Right lobe of liver (tissue), 6 donors: ENCODE data around the gene NPAS2. TPM values are rescaled to one million over a fixed set of nuclear protein-coding genes. Genes with fewer than 3 reads are reported as not detected.

Source experiments
- ATAC-seq, 4 donors: fragments of 200-7000 bp; cut with Tn5 transposase; one replicate each; pipeline ENCODE4 v1.9.1; 2020; ENCODE audit warnings: mild to moderate bottlenecking in 4 of 4, moderate library complexity in 4 of 4
- DNase-seq, 3 donors: peaks; one replicate each; pipeline ENCODE4 v3.0.0-alpha.2; 2020
- H3K27ac ChIP-seq, 3 donors: fragments of 200-600 bp; one replicate each; pipeline ENCODE4 v1.8.0; 2022
- H3K27me3 ChIP-seq, 2 donors: fragments of 200-600 bp; one replicate each; pipeline ENCODE4 v1.8.0; 2022
- H3K36me3 ChIP-seq, 4 donors: fragments of 200-600 bp; sonication (generic) in 1 of 4; one replicate each; pipeline versions ENCODE4 v1.5.1 to v1.8.0; 2017 to 2022; ENCODE audit warnings: control low read depth in 1 of 4
- H3K4me1 ChIP-seq, 4 donors: fragments of 200-600 bp; sonication (generic) in 1 of 4; one replicate each; pipeline versions ENCODE4 v1.5.1 to v1.8.0; 2017 to 2022; ENCODE audit warnings: control low read depth in 1 of 4
- H3K4me3 ChIP-seq, 3 donors: fragments of 200-600 bp; one replicate each; pipeline ENCODE4 v1.8.0; 2022
- H3K9me3 ChIP-seq, 4 donors: fragments of 200-600 bp; sonication (generic) in 1 of 4; one replicate each; pipeline versions ENCODE4 v1.5.1 to v1.8.0; 2017 to 2022; ENCODE audit warnings: control low read depth in 1 of 4
- CTCF ChIP-seq, 4 donors: fragments of 200-600 bp in 3 of 4; fragments of 450-650 bp in 1 of 4; IDR thresholded peaks; one replicate each; pipeline versions ENCODE4 v1.5.1 to v1.8.0; 2016 to 2022; ENCODE audit warnings: antibody characterized with exemption in 4 of 4, mild to moderate bottlenecking in 2 of 4
- POLR2A ChIP-seq: fragments of 450-650 bp; IDR thresholded peaks from one replicate; pipeline ENCODE4 v1.6.1; 2017; ENCODE audit warnings: antibody characterized with exemption, mild to moderate bottlenecking
- WGBS: methylation state at CpG from one replicate; pipeline ENCODE4 v1.1.6; 2018; ENCODE audit warnings: low coverage, low lambda C conversion rate; ENCODE audit not compliant: insufficient coverage; ENCODE audit errors: missing lambda C conversion rate; 5-methylcytosine and 5-hydroxymethylcytosine counted together
- intact Hi-C, 2 donors: fragments of 100-400 bp; cut with DNase I; formaldehyde crosslinking; loops; one replicate each; pipeline versions ENCODE4 v1.11.2 to v1.14.1; 2022
- total RNA-seq, 6 experiments: library from RNA; depleted of rRNA in 2 of 6; stranded (reverse); fragments of >200 nt in 2 of 6; fragmentation: NEBNext Ultra II Directional in 3 of 6; extraction: Animal tissue kit (Norgen Biotek cat#: 25700) in 3 of 6; gene quantifications; one replicate each; pipeline versions ENCODE4 v1.1.0 to v1.2.4, GENCODE V29; 2016 to 2023
- donor health status: DM: no; HTN: yes; CAD: no.
- donor health status: DM: no; HTN: no; CAD: no.
- donor health status: DM: no; HTN: no; CAD: no.
- donor health status: DM: no; HTN: yes; CAD: no.
- donor health status: DM: no; HTN: yes; CAD: no.

NPAS2 gene
- total RNA-seq, 6 experiments from 2014 or later = 8.8 to 33.3 (median 24.5) TPM

- DNase-seq (no peak), ATAC-seq (no peak)
- TF ChIP-seq POLR2A (no peak), CTCF (IDR thresholded peaks at IDR 0.05) (no peak)
- H3K27ac ChIP-seq = no peak overlapping the region
- peaks cover 0 to 5% (median 0%) of the 10 kb centered on the region in 4 donors for H3K36me3 ChIP-seq
- no peaks in the 10 kb centered on the region for H3K9me3 ChIP-seq
- H3K4me1 ChIP-seq = peaks cover 0 to 8% (median 4%) of the 10 kb centered on the region in 4 donors
- H3K27me3 ChIP-seq = no peaks in the 10 kb centered on the region
- WGBS = 100% methylated on average over 5 of the region's 5 CpGs
- intact Hi-C loops = no loop called here
- no peak overlapping the region for H3K4me3 ChIP-seq
These were observed 171.4 kb downstream of the NPAS2 start for GRCh38 chr2:100991404-100991773.

- no peak for TF ChIP-seq POLR2A
- TF ChIP-seq CTCF (IDR thresholded peaks at IDR 0.05) = no peak
- Histone ChIP-seq H3K27me3 (no peaks in the 10 kb centered on the region), H3K4me3 (no peak overlapping the region), H3K9me3 (no peaks in the 10 kb centered on the region), H3K4me1 (peaks cover 0 to 17% (median 8%) of the 10 kb centered on the region in 4 donors), H3K27ac (no peak overlapping the region), H3K36me3 (peaks cover 0 to 5% (median 0%) of the 10 kb centered on the region in 4 donors)
- WGBS = 68% methylated on average over 6 of the region's 6 CpGs
- no peak for DNase-seq
- no peak for ATAC-seq
- intact Hi-C loops = no loop called here
These were observed 172.3 kb downstream of the NPAS2 start for GRCh38 chr2:100992262-100992661.

GRCh38 chr2:100993294-100993693 lies 173.4 kb downstream of the NPAS2 start:
- H3K36me3 ChIP-seq = peaks cover 0 to 5% (median 0%) of the 10 kb centered on the region in 4 donors
- intact Hi-C loops = no loop called here
- H3K27ac ChIP-seq = no peak overlapping the region
- H3K9me3 ChIP-seq = no peaks in the 10 kb centered on the region
- peaks cover 0 to 24% (median 10%) of the 10 kb centered on the region in 4 donors for H3K4me1 ChIP-seq
- no peak overlapping the region for H3K4me3 ChIP-seq
- DNase-seq = peak in 1 of 3 donors; percentile 14
- WGBS = 84% methylated on average over 5 of the region's 17 CpGs
- no peaks in the 10 kb centered on the region for H3K27me3 ChIP-seq
- TF ChIP-seq POLR2A (no peak), CTCF (IDR thresholded peaks at IDR 0.05) (no peak)
- ATAC-seq = no peak

- no peak overlapping the region for H3K4me3 ChIP-seq
- H3K27ac ChIP-seq = peak overlapping the region; percentile 74 to 90 (median 89)
These were observed 175.6 kb downstream of the NPAS2 start for GRCh38 chr2:100995309-100996075.

More at GRCh38 chr2:100995309-100996075, 175.6 kb downstream of the NPAS2 start:
- H3K9me3 ChIP-seq = no peaks in the 10 kb centered on the region
- DNase-seq (no peak), ATAC-seq (no peak)
- no peak for TF ChIP-seq CTCF (IDR thresholded peaks at IDR 0.05)
- TF ChIP-seq POLR2A = no peak
- 92% methylated on average over 13 of the region's 28 CpGs for WGBS
- intact Hi-C loops = no loop called here
- peaks cover 0 to 32% (median 12%) of the 10 kb centered on the region in 4 donors for H3K4me1 ChIP-seq
- H3K36me3 ChIP-seq = peaks cover 0 to 5% (median 0%) of the 10 kb centered on the region in 4 donors
- H3K27me3 ChIP-seq = no peaks in the 10 kb centered on the region
